A549 (cell line): ENCODE measurements around the gene POLA1.

ENCODE experiments used
- BCL3 ChIP-seq: fragments of >200 bp; sonication (Bioruptor Twin); formaldehyde crosslinking; IDR thresholded peaks from 3 replicates; pipeline ENCODE4 v1.6.1; 2016
- CEBPB ChIP-seq, 2 experiments: fragments of >200 bp in 1 of 2; sonication (Bioruptor Twin) in 1 of 2; formaldehyde crosslinking in 1 of 2; IDR thresholded peaks; 2 replicates each; pipeline ENCODE4 v1.6.1; 2012 to 2016
- CHD2 ChIP-seq: fragments of 150-350 bp; IDR thresholded peaks from 2 replicates; pipeline ENCODE4 v1.6.1; 2014; ENCODE audit warnings: low read length; ENCODE audit not compliant: partially characterized antibody
- CTCF ChIP-seq: fragments of >200 bp; sonication (Bioruptor Twin); formaldehyde crosslinking; IDR thresholded peaks from 3 replicates; pipeline ENCODE4 v1.5.1; 2016
- ELK1 ChIP-seq: fragments of 150-350 bp; IDR thresholded peaks from 2 replicates; pipeline ENCODE4 v1.6.1; 2014; ENCODE audit warnings: low read depth, mild to moderate bottlenecking, low read length
- EP300 ChIP-seq, 2 experiments: fragments of >200 bp; sonication (Bioruptor Twin); formaldehyde crosslinking; IDR thresholded peaks; 2 replicates in 1 of 2; 3 replicates in 1 of 2; pipeline ENCODE4 v1.6.1; 2016 to 2017
- ESRRA ChIP-seq: fragments of 150-350 bp; IDR thresholded peaks from 2 replicates; pipeline ENCODE4 v1.6.1; 2014; ENCODE audit warnings: mild to moderate bottlenecking, low read length, borderline replicate concordance
- JUN ChIP-seq, 2 experiments: fragments of >200 bp; sonication (Bioruptor Twin); formaldehyde crosslinking; IDR thresholded peaks; 2 replicates in 1 of 2; 3 replicates in 1 of 2; pipeline ENCODE4 v1.6.1; 2016 to 2017
- PBX3 ChIP-seq: IDR thresholded peaks from 2 replicates; pipeline ENCODE4 v1.6.1; 2012
- POLR2A ChIP-seq: IDR thresholded peaks from 2 replicates; pipeline ENCODE4 v1.6.1; 2012; ENCODE audit warnings: mild to moderate bottlenecking, low read length
- TP53 ChIP-seq: fragments of 250-450 bp; sonication (Bioruptor Pico); IDR thresholded peaks from 2 replicates; pipeline ENCODE4 v1.5.0; 2021; ENCODE audit warnings: mild to moderate bottlenecking, moderate library complexity

- TF ChIP-seq CHD2: no peak
- TF ChIP-seq BCL3: no peak
- no peak for TF ChIP-seq JUN (IDR thresholded peaks at IDR 0.05)
- TF ChIP-seq TP53: no peak
- TF ChIP-seq CEBPB (IDR thresholded peaks at IDR 0.05): no peak
- TF ChIP-seq CTCF: no peak
- TF ChIP-seq ESRRA: no peak
- TF ChIP-seq ELK1: no peak
- no peak for TF ChIP-seq PBX3
- TF ChIP-seq POLR2A: no peak
- TF ChIP-seq EP300 (IDR thresholded peaks at IDR 0.05): no peak
These were observed 1.4 kb upstream of the POLA1 start for GRCh38 chrX:24692305-24692704.
